GM12865 (cell line): ENCODE data around the gene SLC2A1.

ENCODE experiments used
- DNase-seq: peaks from one replicate; pipeline ENCODE4 v3.0.0; 2010; ENCODE audit warnings: low read depth
- H3K4me3 ChIP-seq: 2 replicates; pipeline ENCODE4 v1.5.1; 2011; ENCODE audit warnings: mild to moderate bottlenecking, low read depth, low read length, control low read depth
- CTCF ChIP-seq: IDR thresholded peaks from 2 replicates; pipeline ENCODE4 v1.5.1; 2011; ENCODE audit warnings: low read length, control low read depth, low read depth, inconsistent platforms; ENCODE audit not compliant: insufficient read depth; ENCODE audit errors: missing control alignments

SLC2A1 gene

DNA sequence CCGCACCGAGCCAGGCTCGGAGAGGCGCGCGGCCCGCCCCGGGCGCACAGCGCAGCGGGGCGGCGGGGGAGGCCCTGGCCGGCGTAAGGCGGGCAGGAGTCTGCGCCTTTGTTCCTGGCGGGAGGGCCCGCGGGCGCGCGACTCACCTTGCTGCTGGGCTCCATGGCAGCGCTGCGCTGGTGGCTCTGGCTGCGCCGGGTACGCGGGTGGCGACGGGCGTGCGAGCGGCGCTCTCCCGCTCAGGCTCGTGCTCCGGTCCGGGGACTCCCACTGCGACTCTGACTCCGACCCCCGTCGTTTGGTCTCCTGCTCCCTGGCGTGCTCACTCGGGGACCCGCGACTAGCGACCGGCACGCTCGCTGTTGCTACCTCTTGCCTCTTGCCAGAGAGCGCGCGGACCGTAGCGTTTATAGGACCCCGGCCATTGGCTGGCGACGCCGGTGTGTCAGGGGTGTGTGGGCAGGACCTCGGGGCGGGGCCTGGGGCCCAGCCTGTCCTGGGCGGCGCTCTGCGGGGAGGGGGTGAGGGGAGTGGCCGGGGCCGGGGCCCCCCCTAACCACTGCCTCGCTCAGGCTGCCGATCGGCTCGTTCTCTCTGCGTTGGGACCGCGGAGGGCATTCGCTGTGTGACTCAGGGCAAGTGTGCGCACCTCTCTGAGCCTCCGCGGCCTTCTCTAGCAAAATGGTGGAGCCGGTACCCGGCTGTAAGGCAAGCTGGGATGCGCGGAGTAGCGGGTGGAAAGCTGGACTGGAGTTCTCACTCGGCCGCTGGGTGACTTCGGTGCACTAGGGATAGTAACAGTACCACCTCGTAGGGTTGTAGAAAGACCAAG is at the start of gene SLC2A1:
Gene SLC2A1, minus strand, starts transcription at position 381 of the 832 bp plus-strand sequence. Its CDS starts 217 bp downstream, at position 164.
- H3K4me3 ChIP-seq, result peak within 1 kb of the TSS; percentile 92
- TF ChIP-seq CTCF, result no peak
- peak; percentile 98 for DNase-seq

DNA sequence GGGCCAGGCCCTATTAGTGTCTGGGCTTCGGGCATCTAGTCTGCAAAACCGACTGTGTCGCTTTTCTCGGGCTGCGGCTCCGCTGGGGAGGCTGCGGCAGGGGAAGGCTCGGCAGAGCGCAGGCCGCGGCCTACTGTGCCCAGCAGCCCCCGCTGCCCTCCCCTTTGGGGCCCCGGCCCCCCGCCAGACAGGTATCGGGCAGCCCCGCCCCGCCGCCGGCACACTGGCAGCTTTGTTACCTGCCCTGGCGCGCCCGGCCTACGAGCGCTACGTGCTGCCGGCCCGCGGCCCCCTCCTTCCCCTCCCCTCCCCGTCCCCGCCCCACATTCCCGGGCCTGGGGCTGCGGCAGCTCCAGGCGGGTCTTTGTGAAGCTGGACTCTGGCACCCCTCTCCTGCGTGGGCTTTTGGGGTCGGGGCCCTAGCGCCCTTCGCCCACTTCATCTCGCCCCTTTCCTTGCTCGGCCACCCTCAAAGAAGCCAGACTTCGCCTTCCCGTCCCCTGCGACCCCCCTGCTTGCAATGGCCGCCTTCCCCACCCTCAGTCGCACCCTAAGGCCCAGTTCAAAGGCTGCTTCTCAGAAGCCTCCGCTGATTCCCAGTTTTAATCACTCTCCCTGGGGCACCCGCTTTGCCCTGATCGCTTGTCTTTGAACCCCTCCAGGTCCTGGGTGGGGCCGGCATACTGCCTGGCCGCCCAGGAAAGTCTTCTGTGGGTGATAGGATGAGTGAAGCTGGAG is 48.9 kb upstream of the SLC2A1 start:
- no peak for TF ChIP-seq CTCF
- no peak for DNase-seq
- H3K4me3 ChIP-seq, result no peak overlapping the region

GRCh38 chr1:43005460-43006361 is 47.0 kb upstream of the SLC2A1 start:
- TF ChIP-seq CTCF, result no peak
- DNase-seq, result no peak
- no peak overlapping the region for H3K4me3 ChIP-seq

GRCh38 chr1:43004587-43005459 is 46.2 kb upstream of the SLC2A1 start:
- TF ChIP-seq CTCF, result no peak
- peak; percentile 14 for DNase-seq
- no peak overlapping the region for H3K4me3 ChIP-seq

GRCh38 chr1:43002766-43003165 is 44.1 kb upstream of the SLC2A1 start:
- DNase-seq, result no peak
- no peak for TF ChIP-seq CTCF
- H3K4me3 ChIP-seq, result no peak overlapping the region

GRCh38 chr1:43002116-43002515 is 43.4 kb upstream of the SLC2A1 start:
- H3K4me3 ChIP-seq, result no peak overlapping the region
- TF ChIP-seq CTCF, result no peak
- DNase-seq, result no peak
